Activated CD4-positive, CD25-positive, alpha-beta regulatory T cell treated with anti-CD3 and anti-CD28 coated beads, Interleukin-2, amount 50 U/mL, for 16 hours (primary cell): Measurements from ENCODE around the gene HOXC13.

Experiments used
- DNase-seq: peaks from one replicate; pipeline ENCODE4 v3.0.0-alpha.2; 2020; ENCODE audit warnings: low read depth, low spot score

Gene HOXC13

GRCh38 chr12:53970451-53970850 lies 31.8 kb downstream of the HOXC13 start:
- DNase-seq: no peak

GRCh38 chr12:53971129-53971528 lies 32.5 kb downstream of the HOXC13 start:
- no peak for DNase-seq

DNA sequence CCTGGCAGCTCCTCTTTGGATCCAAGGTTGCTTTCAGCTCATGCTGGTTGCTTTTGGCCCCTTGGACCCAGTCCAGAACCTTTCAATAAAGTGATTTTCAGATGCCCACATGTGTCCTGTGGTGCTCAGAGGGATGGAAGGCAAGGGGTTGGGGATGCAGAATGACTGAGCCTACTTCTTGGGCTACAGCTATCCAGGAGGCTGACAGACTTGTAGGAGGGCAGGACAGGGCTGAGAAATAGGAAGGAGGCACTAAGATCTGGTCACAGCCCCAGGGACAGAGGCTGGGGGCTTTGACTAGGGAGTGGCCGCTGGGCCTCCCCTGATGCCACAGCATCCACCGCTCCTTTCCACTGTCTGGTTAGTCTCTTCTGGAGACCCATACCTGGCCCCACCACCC lies 33.1 kb downstream of the HOXC13 start:
- DNase-seq: no peak

- no peak for DNase-seq
These were observed 33.6 kb downstream of the HOXC13 start for GRCh38 chr12:53972152-53972702.

GRCh38 chr12:53972722-53973235 lies 34.1 kb downstream of the HOXC13 start, which contains the start of gene HOXC11:
Gene HOXC11 (plus strand): TSS chr12:53973126. CDS start chr12:53973242, 116 bp downstream.
- DNase-seq: no peak

- no peak for DNase-seq
These were observed 34.8 kb downstream of the HOXC13 start for GRCh38 chr12:53973236-53974042.

DNA sequence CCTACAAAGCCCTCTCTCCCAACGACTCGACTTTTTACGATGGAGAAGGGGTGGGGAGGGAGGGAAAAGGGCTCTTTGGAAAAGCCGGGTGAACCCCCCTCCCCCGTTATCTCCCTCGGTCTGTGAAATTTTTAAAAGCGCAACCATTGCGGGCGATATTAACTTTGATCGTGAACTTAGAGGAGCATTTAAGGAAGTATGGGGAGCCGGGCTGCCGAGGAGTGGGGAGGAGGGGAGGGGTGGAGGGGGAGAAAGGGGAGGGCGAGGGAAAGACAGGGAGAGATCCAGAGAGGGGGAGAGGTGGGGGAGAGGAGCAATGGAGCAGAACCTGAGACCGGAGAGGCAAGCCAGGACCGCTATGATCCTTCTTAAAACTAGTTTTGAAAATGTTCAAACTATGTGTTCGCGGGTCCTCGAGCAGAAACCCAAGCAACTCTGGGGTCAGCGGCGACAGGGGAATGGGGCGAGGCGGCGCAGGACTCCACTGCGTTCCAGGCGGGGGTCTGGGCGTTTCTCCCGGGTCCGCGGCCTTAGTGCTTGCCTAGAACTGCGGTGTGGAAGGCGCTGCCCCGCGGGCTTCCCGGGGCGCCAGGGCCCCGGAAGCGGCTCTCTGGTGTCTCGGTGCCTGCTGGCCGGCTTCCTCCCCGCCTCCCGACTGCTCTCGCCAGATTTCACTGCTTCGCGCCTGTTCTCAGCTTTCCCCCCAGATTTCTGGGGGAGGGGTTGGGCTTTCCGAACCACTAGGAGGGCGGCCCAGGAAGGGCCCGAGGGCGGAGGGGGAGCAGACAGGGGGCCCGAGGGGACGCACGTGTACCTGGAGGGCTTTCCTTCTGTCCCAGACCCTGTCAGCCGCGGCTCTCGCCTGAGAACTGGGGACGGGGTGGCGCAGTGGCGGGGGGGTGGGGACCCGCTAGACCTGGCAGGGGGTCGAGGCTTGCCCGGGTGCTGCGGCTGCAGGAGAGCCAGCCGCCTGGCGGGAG lies 35.7 kb downstream of the HOXC13 start, which contains the start of gene HOTAIR:
Gene HOTAIR (minus strand): TSS at position 871 of the 980 bp plus-strand sequence.
- DNase-seq: no peak

- DNase-seq: no peak
These were observed 36.4 kb downstream of the HOXC13 start for GRCh38 chr12:53975064-53975471.

DNA sequence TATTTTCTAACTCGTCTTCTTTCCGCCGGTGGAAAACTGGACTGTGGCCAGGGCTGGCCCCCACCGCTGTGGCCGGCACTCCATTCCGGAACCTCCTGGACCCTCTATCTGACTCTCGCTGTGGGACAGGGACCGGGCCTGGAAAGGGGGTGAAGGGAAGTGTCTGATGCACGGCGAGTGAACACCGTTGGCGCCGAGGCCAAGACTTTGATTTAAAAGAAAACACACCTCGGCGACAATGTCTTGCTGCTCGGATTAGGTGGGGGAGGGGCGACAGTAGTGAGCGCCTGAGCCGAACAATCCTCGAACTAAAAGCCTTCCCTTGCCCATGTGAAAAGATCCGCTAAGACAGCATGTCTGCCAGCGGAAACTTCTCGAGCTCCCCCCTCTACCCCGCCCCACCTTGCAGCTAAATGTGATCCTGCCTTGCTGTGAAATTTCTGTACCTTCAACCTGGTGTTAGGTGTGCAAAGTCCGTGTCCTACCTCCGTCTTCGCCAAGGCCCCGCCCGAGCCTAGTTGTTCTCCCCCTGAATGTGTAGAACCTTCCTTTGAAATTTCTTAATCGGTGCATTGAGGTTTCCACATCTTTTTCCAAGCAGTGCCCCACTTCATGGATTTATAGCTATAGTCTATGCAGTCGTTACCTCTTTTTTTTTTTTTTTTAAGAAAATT lies 37.0 kb downstream of the HOXC13 start:
- no peak for DNase-seq

GRCh38 chr12:53976172-53976822 lies 37.7 kb downstream of the HOXC13 start:
- no peak for DNase-seq

GRCh38 chr12:53976823-53977595 lies 38.4 kb downstream of the HOXC13 start:
- DNase-seq: no peak

GRCh38 chr12:53977596-53978445 lies 39.2 kb downstream of the HOXC13 start:
- no peak for DNase-seq

DNA sequence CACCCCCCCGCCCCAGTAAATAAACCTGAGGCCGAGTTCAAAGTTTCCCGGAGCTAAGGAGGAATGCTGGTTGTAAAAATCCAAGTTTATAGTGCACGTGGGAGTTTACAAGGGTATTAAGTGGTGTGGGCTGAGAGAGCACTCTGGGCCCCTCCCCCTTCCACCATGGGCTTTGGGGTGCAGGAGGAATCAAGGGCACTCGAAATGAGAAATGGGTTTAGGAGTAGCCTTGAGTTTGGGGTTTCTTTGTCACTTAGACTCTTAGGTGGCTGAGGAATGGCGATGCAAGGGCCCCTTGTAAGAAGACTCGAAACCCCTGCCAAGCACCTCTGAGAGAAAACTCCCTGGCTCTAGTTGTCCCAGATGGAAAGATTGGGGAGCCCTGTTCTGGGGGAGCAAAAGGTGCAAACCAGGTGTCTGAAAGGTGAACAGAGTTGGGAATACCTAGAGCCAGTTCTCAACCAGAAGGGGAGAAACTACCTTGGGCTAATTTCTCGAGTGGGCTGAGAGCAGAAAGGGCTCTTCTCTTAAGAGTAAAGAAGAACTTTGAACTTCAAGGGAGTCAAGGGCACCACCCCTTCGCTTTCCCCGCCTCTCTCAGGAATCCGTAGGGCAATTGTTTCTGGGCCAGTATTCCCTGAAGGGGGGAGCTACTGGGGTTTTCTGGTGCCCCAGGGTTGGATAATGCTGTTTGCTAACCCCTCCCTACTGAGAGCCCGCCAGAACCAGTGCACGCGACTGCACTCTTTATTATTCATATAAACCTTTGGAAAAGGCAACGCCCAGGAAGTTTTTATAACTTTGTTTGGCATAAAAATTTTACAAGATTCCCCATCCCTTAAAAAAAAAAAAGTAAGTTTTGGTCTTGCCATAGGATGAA lies 40.1 kb downstream of the HOXC13 start:
- no peak for DNase-seq

DNA sequence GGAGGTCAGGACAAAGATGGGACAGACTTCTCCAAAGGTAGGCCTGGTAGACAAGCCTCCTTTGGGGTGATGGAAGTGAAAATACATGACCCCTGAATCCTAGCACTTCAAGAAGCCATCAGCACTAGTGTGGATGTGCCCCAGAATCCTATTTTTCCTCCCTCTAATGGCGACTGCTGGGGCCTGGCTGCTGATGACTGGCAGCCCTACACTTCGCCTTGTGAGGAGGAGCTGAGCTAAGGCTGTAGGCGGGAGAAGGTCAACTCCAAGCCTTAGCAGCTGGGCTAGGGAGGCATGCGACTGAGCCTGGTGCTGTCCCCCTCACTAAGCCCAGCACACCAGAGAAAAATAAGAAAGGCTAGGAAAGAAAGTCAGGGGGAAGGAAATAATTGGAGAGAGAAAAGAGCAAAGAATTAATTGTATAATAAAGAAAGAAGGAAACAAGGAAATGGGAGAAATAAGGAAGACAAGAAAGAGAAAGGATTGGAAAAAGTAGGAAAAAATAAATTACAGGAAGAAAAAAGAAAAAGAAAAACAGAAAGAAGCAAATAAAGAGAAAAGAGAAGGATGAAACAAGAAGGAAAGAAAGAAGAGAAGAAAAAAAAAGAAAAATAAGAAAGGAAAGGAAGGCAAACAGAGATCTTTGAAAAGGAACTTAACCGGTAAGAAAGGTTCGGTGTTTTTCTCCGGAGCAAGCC lies 41.6 kb downstream of the HOXC13 start:
- no peak for DNase-seq

GRCh38 chr12:53980802-53981496 lies 42.3 kb downstream of the HOXC13 start:
- DNase-seq: no peak
